ENCODE results near the gene PRKACG.
A peak's percentile ranks its signal among the peaks of the same experiment; 100 is the strongest.

PRKACG gene

GRCh38 chr9:68979538-68980314 lies 34.2 kb downstream of the PRKACG start:
- peak overlapping the region; percentile 16 to 81 for H3K27ac Mint-ChIP-seq

GRCh38 chr9:68978501-68978900 lies 35.4 kb downstream of the PRKACG start:
- H3K27ac Mint-ChIP-seq, result no peak overlapping the region
- peaks cover 37% of the 10 kb centered on the region for H3K4me1 Mint-ChIP-seq
- no peaks in the 10 kb centered on the region for H3K27me3 Mint-ChIP-seq
- no peak overlapping the region for H3K4me3 Mint-ChIP-seq
- no peak for DNase-seq
- H3K9me3 Mint-ChIP-seq, result peaks cover 0 to 4% of the 10 kb centered on the region in 2 donors
- no peak for ATAC-seq

More at GRCh38 chr9:68979538-68980314, 34.2 kb downstream of the PRKACG start:
- peaks cover 28% of the 10 kb centered on the region for H3K4me1 Mint-ChIP-seq
- ATAC-seq, result peak; percentile 84
- H3K9me3 Mint-ChIP-seq, result peaks cover 0 to 4% of the 10 kb centered on the region in 2 donors
- H3K4me3 Mint-ChIP-seq, result peak overlapping the region; percentile 8 to 59
- no peaks in the 10 kb centered on the region for H3K27me3 Mint-ChIP-seq
- DNase-seq, result peak in 1 of 2 donors; percentile 50

GRCh38 chr9:68978066-68978465 lies 35.8 kb downstream of the PRKACG start:
- Mint-ChIP-seq H3K4me3 (no peak overlapping the region), H3K27me3 (no peaks in the 10 kb centered on the region), H3K9me3 (peaks cover 0 to 4% of the 10 kb centered on the region in 2 donors), H3K27ac (no peak overlapping the region), H3K4me1 (peaks cover 34% of the 10 kb centered on the region)
- ATAC-seq (no peak), DNase-seq (no peak)

- Mint-ChIP-seq H3K4me3 (no peak overlapping the region), H3K4me1 (peaks cover 34% of the 10 kb centered on the region), H3K27me3 (no peaks in the 10 kb centered on the region), H3K27ac (no peak overlapping the region), H3K9me3 (peaks cover 0 to 4% of the 10 kb centered on the region in 2 donors)
- DNase-seq (no peak), ATAC-seq (no peak)
Measured at GRCh38 chr9:68975365-68976043, 38.4 kb downstream of the PRKACG start.

GRCh38 chr9:68974901-68975300 lies 39.0 kb downstream of the PRKACG start:
- H3K4me3 Mint-ChIP-seq, result no peak overlapping the region
- DNase-seq (no peak), ATAC-seq (no peak)
- peaks cover 34% of the 10 kb centered on the region for H3K4me1 Mint-ChIP-seq
- peak overlapping the region in 1 of 2 donors; percentile 31 for H3K27ac Mint-ChIP-seq
- H3K9me3 Mint-ChIP-seq, result peaks cover 0 to 4% of the 10 kb centered on the region in 2 donors
- H3K27me3 Mint-ChIP-seq, result no peaks in the 10 kb centered on the region

- Mint-ChIP-seq H3K27ac (no peak overlapping the region), H3K27me3 (no peaks in the 10 kb centered on the region), H3K9me3 (peaks cover 0 to 4% of the 10 kb centered on the region in 2 donors), H3K4me1 (peaks cover 29% of the 10 kb centered on the region), H3K4me3 (peak overlapping the region in 1 of 2 donors; percentile 28)
- DNase-seq, result peak; percentile 23 to 65
- peak; percentile 99 for ATAC-seq
Measured at GRCh38 chr9:68974431-68974830, 39.5 kb downstream of the PRKACG start.

GRCh38 chr9:68973619-68974018 lies 40.3 kb downstream of the PRKACG start:
- Mint-ChIP-seq H3K27ac (no peak overlapping the region), H3K4me3 (peak overlapping the region in 1 of 2 donors; percentile 29), H3K27me3 (no peaks in the 10 kb centered on the region), H3K9me3 (peaks cover 0 to 4% of the 10 kb centered on the region in 2 donors), H3K4me1 (peaks cover 21% of the 10 kb centered on the region)
- DNase-seq, result no peak
- ATAC-seq, result no peak

- no peak for DNase-seq
- Mint-ChIP-seq H3K9me3 (no peaks in the 10 kb centered on the region), H3K27ac (no peak overlapping the region), H3K27me3 (peaks cover 9% of the 10 kb centered on the region), H3K4me3 (no peak overlapping the region), H3K4me1 (peaks cover 21% of the 10 kb centered on the region)
- ATAC-seq, result no peak
Measured at GRCh38 chr9:68970151-68970550, 43.8 kb downstream of the PRKACG start.

- no peak overlapping the region for H3K27ac Mint-ChIP-seq
- H3K9me3 Mint-ChIP-seq, result no peaks in the 10 kb centered on the region
Measured at GRCh38 chr9:68969538-68969937, 44.4 kb downstream of the PRKACG start.

GRCh38 chr9:68967800-68968199 lies 46.1 kb downstream of the PRKACG start:
- no peaks in the 10 kb centered on the region for H3K9me3 Mint-ChIP-seq
- no peak for DNase-seq
- H3K4me1 Mint-ChIP-seq, result peaks cover 9% of the 10 kb centered on the region
- no peak for ATAC-seq
- H3K27ac Mint-ChIP-seq, result no peak overlapping the region
- H3K27me3 Mint-ChIP-seq, result peaks cover 9% of the 10 kb centered on the region
- no peak overlapping the region for H3K4me3 Mint-ChIP-seq

More at GRCh38 chr9:68969538-68969937, 44.4 kb downstream of the PRKACG start:
- Mint-ChIP-seq H3K4me1 (peaks cover 21% of the 10 kb centered on the region), H3K27me3 (peaks cover 9% of the 10 kb centered on the region), H3K4me3 (no peak overlapping the region)
- DNase-seq (no peak), ATAC-seq (no peak)

- Mint-ChIP-seq H3K27me3 (peaks cover 15% of the 10 kb centered on the region), H3K4me3 (no peak overlapping the region), H3K27ac (no peak overlapping the region), H3K9me3 (no peaks in the 10 kb centered on the region), H3K4me1 (peaks cover 3% of the 10 kb centered on the region)
- DNase-seq (no peak), ATAC-seq (no peak)
Measured at GRCh38 chr9:68966496-68966944, 47.4 kb downstream of the PRKACG start.

- H3K27ac Mint-ChIP-seq, result no peak overlapping the region
- H3K4me1 Mint-ChIP-seq, result no peaks in the 10 kb centered on the region
- H3K27me3 Mint-ChIP-seq, result peaks cover 31% of the 10 kb centered on the region
- no peak for ATAC-seq
- H3K4me3 Mint-ChIP-seq, result no peak overlapping the region
- no peaks in the 10 kb centered on the region for H3K9me3 Mint-ChIP-seq
- no peak for DNase-seq
Measured at GRCh38 chr9:68964765-68965164, 49.1 kb downstream of the PRKACG start.

- Mint-ChIP-seq H3K27me3 (peaks cover 38% of the 10 kb centered on the region), H3K4me3 (no peak overlapping the region), H3K9me3 (no peaks in the 10 kb centered on the region), H3K4me1 (no peaks in the 10 kb centered on the region), H3K27ac (no peak overlapping the region)
- no peak for DNase-seq
- no peak for ATAC-seq
Measured at GRCh38 chr9:68964102-68964541, 49.8 kb downstream of the PRKACG start.

GRCh38 chr9:68963416-68963815 lies 50.5 kb downstream of the PRKACG start:
- H3K4me3 Mint-ChIP-seq, result no peak overlapping the region
- H3K4me1 Mint-ChIP-seq, result no peaks in the 10 kb centered on the region
- no peak overlapping the region for H3K27ac Mint-ChIP-seq
- no peaks in the 10 kb centered on the region for H3K9me3 Mint-ChIP-seq
- ATAC-seq (no peak), DNase-seq (no peak)
- H3K27me3 Mint-ChIP-seq, result peaks cover 38% of the 10 kb centered on the region

Data from stimulated activated naive CD8-positive, alpha-beta T cell treated with anti-CD3 and anti-CD28 coated beads, Interleukin-15, amount 100 ng/mL, for 72 hours (primary cell).